Calu3 (cell line): ENCODE data around the gene GPATCH8. TPM values are rescaled to one million over a fixed set of nuclear protein-coding genes. Genes with fewer than 3 reads are reported as not detected.

Experiments
- BruUV-seq: library from RNA; stranded (reverse); fragments of 400-500 nt; replicated peaks from 2 replicates; lab custom pipeline; 2021; lab: Mats Ljungman, UMichigan
- CTCF ChIA-PET: fragments of 300-600 bp; sonication (Branson Sonifier 250); formaldehyde crosslinking; loops from one replicate; lab custom pipeline; 2022; ENCODE audit warnings: antibody characterized with exemption; lab: Charles Lee
- DNase-seq: peaks from one replicate; pipeline ENCODE4 v3.0.0; 2022
- H3K27ac Mint-ChIP-seq: one replicate; pipeline ENCODE4 v1.8.0; 2022; ENCODE audit warnings: mixed read lengths; ENCODE audit not compliant: unreplicated experiment
- H3K27me3 Mint-ChIP-seq: one replicate; pipeline ENCODE4 v1.8.0; 2022; ENCODE audit warnings: mixed read lengths; ENCODE audit not compliant: unreplicated experiment
- H3K36me3 Mint-ChIP-seq: one replicate; pipeline ENCODE4 v1.8.0; 2022; ENCODE audit warnings: mild to moderate bottlenecking, moderate library complexity, mixed read lengths; ENCODE audit not compliant: insufficient read depth, unreplicated experiment
- H3K4me1 Mint-ChIP-seq: one replicate; pipeline ENCODE4 v1.8.0; 2022; ENCODE audit warnings: mild to moderate bottlenecking, low read depth, mixed read lengths; ENCODE audit not compliant: unreplicated experiment
- H3K4me3 Mint-ChIP-seq: one replicate; pipeline ENCODE4 v1.8.0; 2022; ENCODE audit warnings: mild to moderate bottlenecking, low read depth, moderate library complexity, mixed read lengths; ENCODE audit not compliant: unreplicated experiment
- H3K9me3 Mint-ChIP-seq: one replicate; pipeline ENCODE4 v1.8.0; 2022; ENCODE audit warnings: low read depth, mixed read lengths; ENCODE audit not compliant: unreplicated experiment
- intact Hi-C: fragments of 100-400 bp; cut with micrococcal nuclease; formaldehyde crosslinking; loops from one replicate; pipeline ENCODE4 v1.10.0; 2022; ENCODE audit not compliant: unreplicated experiment
- total RNA-seq: library from RNA; stranded (reverse); gene quantifications from 2 replicates; pipeline ENCODE4 v1.2.3, GENCODE V29; 2022
- TF ChIP-seq, protein P1 (sequence below): fragments of 200-600 bp; IDR thresholded peaks from one replicate; pipeline ENCODE4 v1.8.0; 2022; ENCODE audit warnings: antibody characterized with exemption; ENCODE audit not compliant: unreplicated experiment

The GPATCH8 gene
- total RNA-seq, 1 experiment from 2014 or later = 60.1 TPM

DNA sequence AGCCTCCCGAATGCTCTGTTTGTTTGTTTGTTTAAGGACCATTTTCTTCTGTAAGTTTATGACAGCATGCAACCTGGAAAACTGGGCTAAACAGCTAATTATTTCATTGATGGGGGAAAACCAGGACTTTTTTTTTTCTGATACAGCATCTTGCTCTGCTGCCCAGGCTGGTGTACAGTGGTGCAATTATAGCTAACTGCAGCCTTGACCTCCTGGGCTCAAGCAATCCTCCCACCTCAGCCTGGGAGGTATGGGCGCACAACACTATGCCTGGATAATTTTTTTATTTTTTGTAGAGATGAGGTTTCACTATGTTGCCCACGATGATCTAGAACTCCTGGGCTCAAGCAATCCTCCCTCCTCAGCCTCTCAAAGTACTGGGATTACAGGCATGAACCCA, 37.3 kb downstream of the GPATCH8 start:
- no peak overlapping the region for H3K4me3 Mint-ChIP-seq
- peaks cover 6% of the 10 kb centered on the region for H3K36me3 Mint-ChIP-seq
- BruUV-seq = no TSS peak
- DNase-seq = no peak
- TF ChIP-seq, protein P1, sequence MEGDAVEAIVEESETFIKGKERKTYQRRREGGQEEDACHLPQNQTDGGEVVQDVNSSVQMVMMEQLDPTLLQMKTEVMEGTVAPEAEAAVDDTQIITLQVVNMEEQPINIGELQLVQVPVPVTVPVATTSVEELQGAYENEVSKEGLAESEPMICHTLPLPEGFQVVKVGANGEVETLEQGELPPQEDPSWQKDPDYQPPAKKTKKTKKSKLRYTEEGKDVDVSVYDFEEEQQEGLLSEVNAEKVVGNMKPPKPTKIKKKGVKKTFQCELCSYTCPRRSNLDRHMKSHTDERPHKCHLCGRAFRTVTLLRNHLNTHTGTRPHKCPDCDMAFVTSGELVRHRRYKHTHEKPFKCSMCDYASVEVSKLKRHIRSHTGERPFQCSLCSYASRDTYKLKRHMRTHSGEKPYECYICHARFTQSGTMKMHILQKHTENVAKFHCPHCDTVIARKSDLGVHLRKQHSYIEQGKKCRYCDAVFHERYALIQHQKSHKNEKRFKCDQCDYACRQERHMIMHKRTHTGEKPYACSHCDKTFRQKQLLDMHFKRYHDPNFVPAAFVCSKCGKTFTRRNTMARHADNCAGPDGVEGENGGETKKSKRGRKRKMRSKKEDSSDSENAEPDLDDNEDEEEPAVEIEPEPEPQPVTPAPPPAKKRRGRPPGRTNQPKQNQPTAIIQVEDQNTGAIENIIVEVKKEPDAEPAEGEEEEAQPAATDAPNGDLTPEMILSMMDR = no peak
- no peaks in the 10 kb centered on the region for H3K9me3 Mint-ChIP-seq
- no peaks in the 10 kb centered on the region for H3K27me3 Mint-ChIP-seq
- H3K4me1 Mint-ChIP-seq = no peaks in the 10 kb centered on the region
- intact Hi-C loops = no loop called here
- H3K27ac Mint-ChIP-seq = no peak overlapping the region
- CTCF ChIA-PET = no interaction called here

- H3K27me3 Mint-ChIP-seq = no peaks in the 10 kb centered on the region
- CTCF ChIA-PET = interaction anchor here (0.6 kb wide), 1 partner anchor 131 kb away, joined by 3 read pairs; no protein-coding TSS in a partner anchor
- intact Hi-C loops = no loop called here
Measured at GRCh38 chr17:44465276-44465675, 37.9 kb downstream of the GPATCH8 start.

DNA sequence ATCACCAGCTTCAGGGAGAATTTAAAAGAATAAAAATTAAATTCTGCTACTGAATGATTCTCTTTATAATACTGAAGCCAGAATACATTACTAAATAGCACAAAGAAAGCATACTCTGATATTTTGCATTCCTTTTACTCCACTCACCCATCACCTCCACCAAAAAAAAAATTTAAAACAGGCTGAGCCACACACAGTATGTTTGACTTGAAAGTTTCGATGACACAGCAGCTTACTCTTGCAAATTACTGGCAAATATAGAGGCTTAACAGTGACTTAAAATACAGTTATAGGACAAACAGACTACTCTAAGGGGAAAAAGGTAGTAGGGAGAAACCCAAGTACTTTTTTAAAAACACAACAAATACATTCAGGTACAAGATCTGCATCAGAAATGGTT, 39.2 kb downstream of the GPATCH8 start:
- TF ChIP-seq, protein P1 = no peak
- no peaks in the 10 kb centered on the region for H3K4me1 Mint-ChIP-seq
- H3K4me3 Mint-ChIP-seq = no peak overlapping the region
- intact Hi-C loops = no loop called here
- H3K27me3 Mint-ChIP-seq = no peaks in the 10 kb centered on the region
- BruUV-seq = no TSS peak
- CTCF ChIA-PET = interaction anchor here (0.5 to 0.7 kb wide), 2 partner anchors 206 to 264 kb away, joined by 4 to 5 read pairs; partner anchors contain the start of gene ATXN7L3
- DNase-seq = no peak
- H3K36me3 Mint-ChIP-seq = peaks cover 6% of the 10 kb centered on the region
- H3K27ac Mint-ChIP-seq = no peak overlapping the region
- no peaks in the 10 kb centered on the region for H3K9me3 Mint-ChIP-seq

More at GRCh38 chr17:44465276-44465675, 37.9 kb downstream of the GPATCH8 start:
- Mint-ChIP-seq H3K27ac (no peak overlapping the region), H3K4me3 (no peak overlapping the region), H3K4me1 (no peaks in the 10 kb centered on the region), H3K36me3 (peaks cover 6% of the 10 kb centered on the region), H3K9me3 (no peaks in the 10 kb centered on the region)
- no peak for DNase-seq
- no TSS peak for BruUV-seq
- TF ChIP-seq, protein P1 = no peak

- no peaks in the 10 kb centered on the region for H3K9me3 Mint-ChIP-seq
- H3K27ac Mint-ChIP-seq = no peak overlapping the region
- no peaks in the 10 kb centered on the region for H3K4me1 Mint-ChIP-seq
- intact Hi-C loops = no loop called here
- H3K36me3 Mint-ChIP-seq = peaks cover 5% of the 10 kb centered on the region
- TF ChIP-seq, protein P1 = no peak
- no peak for DNase-seq
- H3K4me3 Mint-ChIP-seq = no peak overlapping the region
- CTCF ChIA-PET = no interaction called here
- BruUV-seq = no TSS peak
- H3K27me3 Mint-ChIP-seq = no peaks in the 10 kb centered on the region
Measured at GRCh38 chr17:44451832-44452231, 51.4 kb downstream of the GPATCH8 start.
